Measurements from ENCODE around the gene CCDC33. TPM values are rescaled to one million over a fixed set of nuclear protein-coding genes. Genes with fewer than 3 reads are reported as not detected.
A peak's percentile ranks its signal among the peaks of the same experiment; 100 is the strongest.

CCDC33 gene
- total and polyA plus RNA-seq, 2 donors, result 0.25 to 0.42 TPM

DNA sequence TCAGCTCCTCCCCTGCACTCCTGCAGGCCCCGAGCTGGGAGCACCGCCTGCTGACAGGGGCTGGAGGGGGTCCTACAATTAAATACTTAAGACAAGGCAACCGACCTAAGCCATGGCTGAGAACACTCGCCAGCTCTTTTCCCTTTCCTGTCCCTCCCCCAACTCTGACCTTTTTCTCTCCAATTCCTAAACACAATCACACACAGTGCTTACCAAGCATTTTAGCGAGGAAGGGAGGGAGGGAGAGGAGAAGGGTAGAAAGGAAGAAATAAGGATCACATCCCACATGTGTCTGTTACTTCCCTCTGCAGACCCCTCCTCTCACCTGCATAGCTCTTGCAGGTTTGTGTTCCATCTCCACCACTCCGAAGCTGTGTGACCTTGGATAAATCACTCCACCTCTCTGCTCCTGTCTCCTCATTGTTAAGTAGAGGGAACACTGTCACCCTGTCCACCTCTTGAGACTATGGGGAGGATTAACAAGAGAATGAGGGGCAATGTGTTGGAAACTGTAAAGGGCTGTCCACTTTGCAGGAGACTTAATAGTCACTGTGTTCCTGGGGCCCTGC lies 67.7 kb downstream of the CCDC33 start:
- no peaks in the 10 kb centered on the region for H3K36me3 ChIP-seq (ENCODE audit: insufficient read depth)
- no peak for DNase-seq (ENCODE audit: extremely low spot score)
- WGBS, result 44% methylated on average over 6 of the region's 6 CpGs
- no peak overlapping the region for H3K27ac ChIP-seq (ENCODE audit: low read depth)
- H3K4me3 ChIP-seq (ENCODE audit: low read depth, low read length), result no peak overlapping the region
- no peaks in the 10 kb centered on the region for H3K4me1 ChIP-seq (ENCODE audit: insufficient read depth)

DNA sequence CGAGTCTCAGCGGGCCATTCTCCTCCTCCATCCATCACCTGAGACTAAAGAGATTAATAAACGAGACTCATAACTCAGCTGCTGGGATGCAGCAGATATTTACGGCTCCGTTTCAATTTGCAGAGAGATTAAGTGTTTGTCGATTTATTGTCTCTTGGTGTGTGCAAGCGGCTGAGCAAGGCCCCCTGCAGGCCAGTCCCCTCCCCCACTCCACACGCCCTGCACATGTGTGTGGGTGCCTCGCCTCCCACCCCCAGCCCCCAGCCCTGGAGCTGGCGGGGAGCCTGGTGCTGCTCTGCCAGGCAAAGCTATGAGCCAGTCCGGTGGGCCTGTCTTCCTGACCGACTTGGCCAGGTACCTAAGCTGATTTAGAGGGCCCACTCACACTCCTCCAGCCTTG lies 68.3 kb downstream of the CCDC33 start:
- Histone ChIP-seq H3K36me3 (ENCODE audit: insufficient read depth) (no peaks in the 10 kb centered on the region), H3K4me3 (ENCODE audit: low read depth, low read length) (no peak overlapping the region), H3K27ac (ENCODE audit: low read depth) (no peak overlapping the region), H3K4me1 (ENCODE audit: insufficient read depth) (no peaks in the 10 kb centered on the region)
- 50% methylated on average over 12 of the region's 12 CpGs for WGBS
- no peak for DNase-seq (ENCODE audit: extremely low spot score)

DNA sequence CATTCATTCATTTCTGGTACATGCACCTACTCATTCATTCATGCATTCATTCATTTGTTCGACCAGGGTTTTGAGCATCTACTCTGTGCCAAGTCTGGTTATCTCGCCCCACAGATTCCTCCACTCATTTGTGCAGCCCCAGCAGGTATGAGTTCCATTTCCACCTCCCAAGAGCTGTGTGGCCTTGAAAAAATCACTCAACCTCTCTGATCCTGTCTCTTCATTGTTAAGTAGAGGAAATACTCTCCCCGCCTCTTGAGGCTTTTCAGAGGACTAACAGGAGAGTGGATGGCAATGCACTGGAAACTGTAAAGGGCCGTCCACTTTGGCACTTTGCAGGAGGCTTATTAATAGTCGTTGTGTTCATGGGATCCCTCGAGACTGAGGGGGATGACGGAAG lies 69.6 kb downstream of the CCDC33 start:
- Histone ChIP-seq H3K4me1 (ENCODE audit: insufficient read depth) (no peaks in the 10 kb centered on the region), H3K36me3 (ENCODE audit: insufficient read depth) (no peaks in the 10 kb centered on the region), H3K4me3 (ENCODE audit: low read depth, low read length) (no peak overlapping the region), H3K27ac (ENCODE audit: low read depth) (no peak overlapping the region)
- DNase-seq (ENCODE audit: extremely low spot score), result no peak
- 81% methylated on average over 7 of the region's 7 CpGs for WGBS

DNA sequence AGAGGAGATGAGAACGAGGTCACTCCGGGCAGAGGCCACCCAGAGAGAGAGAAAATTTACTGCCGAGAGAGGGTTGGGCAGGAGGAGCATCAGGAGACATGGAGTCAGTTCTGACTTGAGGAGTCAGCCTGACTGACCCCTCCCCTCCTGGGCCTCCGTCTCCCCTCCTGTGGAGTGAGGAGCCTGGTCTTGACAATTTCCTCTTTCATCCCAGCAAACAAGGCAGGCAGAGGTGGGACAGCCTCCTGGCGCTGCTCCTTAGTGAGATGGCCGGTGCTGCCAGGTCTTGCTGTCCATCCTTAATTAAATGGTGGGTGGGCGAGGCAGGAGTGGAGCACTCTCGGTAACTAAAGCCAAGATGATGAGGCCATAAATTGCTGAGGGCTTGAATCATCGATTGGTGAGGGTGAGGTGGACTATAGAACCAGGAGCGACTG lies 70.7 kb downstream of the CCDC33 start:
- Histone ChIP-seq H3K27ac (ENCODE audit: low read depth) (no peak overlapping the region), H3K36me3 (ENCODE audit: insufficient read depth) (no peaks in the 10 kb centered on the region), H3K4me1 (ENCODE audit: insufficient read depth) (no peaks in the 10 kb centered on the region), H3K4me3 (ENCODE audit: low read depth, low read length) (no peak overlapping the region)
- no peak for DNase-seq (ENCODE audit: extremely low spot score)
- WGBS, result 43% methylated on average over 10 of the region's 10 CpGs

DNA sequence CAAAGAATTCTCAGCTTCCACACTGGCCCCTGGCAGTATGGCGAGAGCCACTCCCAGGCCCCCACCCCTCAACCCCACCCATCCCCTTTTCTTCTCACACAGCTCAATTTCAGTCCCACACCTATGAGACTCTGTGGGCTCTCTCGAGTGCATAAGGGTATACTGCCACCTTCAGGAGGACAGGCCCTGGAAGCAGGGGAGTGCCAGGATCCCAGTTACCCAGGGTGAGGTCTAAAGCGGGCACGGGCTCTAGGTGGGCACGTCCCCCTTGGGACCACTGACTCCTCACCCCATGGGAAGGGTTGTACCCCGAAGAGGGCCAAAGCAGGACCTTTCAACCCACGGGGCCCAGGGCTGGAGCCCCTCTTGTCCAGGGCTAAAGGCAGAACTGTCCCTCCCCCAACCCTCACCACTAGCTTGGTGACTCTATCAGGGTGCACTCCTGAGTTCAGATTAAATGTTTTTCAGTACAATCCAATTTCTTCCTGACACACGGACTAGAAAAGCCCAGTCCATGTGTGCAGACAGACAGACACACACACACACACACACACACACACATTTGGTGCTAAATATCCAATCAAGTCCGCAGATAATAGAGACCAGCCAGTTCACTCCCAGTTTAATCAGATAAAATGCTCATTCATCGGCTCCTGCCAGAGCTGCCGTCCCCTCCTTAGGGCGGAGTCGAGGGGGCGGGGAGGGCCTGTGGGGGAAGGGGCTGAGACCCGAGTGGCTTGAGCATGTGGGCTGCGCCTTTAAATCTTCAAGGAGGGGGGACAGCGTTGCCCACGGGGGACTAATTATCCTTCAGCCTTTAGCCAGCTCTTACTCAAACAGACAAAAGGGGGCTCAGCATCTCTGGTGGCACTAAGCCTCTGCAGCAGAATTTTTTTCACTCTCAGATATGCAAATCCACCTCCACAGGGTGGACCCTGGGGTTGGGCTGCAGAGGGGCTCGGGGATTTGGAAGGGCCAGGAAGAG lies 72.0 kb downstream of the CCDC33 start:
- no peak overlapping the region for H3K27ac ChIP-seq (ENCODE audit: low read depth)
- DNase-seq (ENCODE audit: extremely low spot score), result no peak
- no peak overlapping the region for H3K4me3 ChIP-seq (ENCODE audit: low read depth, low read length)
- no peaks in the 10 kb centered on the region for H3K36me3 ChIP-seq (ENCODE audit: insufficient read depth)
- no peaks in the 10 kb centered on the region for H3K4me1 ChIP-seq (ENCODE audit: insufficient read depth)
- WGBS, result 11% methylated on average over 19 of the region's 19 CpGs

DNA sequence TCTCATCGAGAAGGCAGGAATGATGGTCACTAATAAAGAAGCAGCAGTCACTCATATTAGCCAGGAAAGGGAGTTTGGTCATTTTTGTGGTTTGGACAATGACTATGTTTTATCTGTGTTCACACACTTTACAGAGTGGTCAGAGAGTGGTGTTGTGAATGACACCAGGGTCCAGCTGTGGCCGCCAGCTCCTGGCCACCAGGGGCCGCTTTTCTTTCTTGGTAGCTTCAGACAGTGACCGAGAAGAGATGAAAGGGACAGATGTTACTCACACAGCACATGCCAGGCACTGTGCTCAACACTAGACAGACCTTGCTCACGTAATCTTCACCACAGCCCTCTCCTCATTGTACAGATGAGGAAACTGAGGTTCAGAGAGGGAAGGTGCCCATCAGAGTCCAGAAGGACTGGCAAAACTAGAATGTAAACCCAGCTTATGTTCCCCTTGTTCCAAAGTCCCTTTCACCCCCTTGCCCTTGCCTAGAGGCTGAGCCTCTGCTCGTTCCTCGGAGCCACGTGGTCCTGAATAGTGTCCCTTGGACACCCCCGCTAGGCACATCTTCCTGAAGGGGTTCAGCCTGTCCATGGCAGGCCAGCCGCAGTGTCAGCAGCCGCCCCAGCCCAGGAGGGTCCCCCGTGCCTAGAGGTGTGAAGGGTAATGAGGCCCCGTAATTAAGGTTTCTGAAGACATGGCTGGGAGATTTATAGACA lies 75.8 kb downstream of the CCDC33 start:
- no peak overlapping the region for H3K4me3 ChIP-seq (ENCODE audit: low read depth, low read length)
- WGBS, result 64% methylated on average over 13 of the region's 13 CpGs
- H3K4me1 ChIP-seq (ENCODE audit: insufficient read depth), result no peaks in the 10 kb centered on the region
- no peak overlapping the region for H3K27ac ChIP-seq (ENCODE audit: low read depth)
- DNase-seq (ENCODE audit: extremely low spot score), result no peak
- no peaks in the 10 kb centered on the region for H3K36me3 ChIP-seq (ENCODE audit: insufficient read depth)

DNA sequence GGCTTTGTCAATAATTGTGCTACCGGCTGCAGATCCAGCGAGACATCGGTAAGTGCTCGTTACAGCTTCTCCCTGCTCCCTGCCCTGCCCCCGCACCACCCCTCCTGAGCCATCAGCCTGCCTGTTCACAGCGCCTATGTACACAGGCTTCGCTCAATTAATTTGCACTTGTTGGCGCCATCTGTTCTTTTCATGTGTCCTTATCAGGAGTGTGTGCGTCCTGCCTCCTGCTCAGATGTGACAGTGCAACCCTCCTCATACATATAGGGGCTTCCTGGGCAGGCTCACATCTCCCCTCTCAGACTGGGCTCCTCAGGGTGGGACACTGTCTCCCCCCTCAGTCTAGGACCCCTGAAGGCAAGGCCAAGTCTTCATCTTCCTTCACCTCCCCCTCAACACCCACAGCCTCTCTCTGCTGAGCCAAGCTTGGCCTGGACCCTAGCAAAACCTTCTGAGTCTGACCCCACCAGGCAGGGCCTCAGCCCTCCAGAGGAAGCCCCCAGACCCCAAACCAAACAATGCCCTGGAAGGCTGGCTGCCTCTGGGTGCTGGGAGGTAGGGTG lies 76.4 kb downstream of the CCDC33 start:
- H3K4me3 ChIP-seq (ENCODE audit: low read depth, low read length), result no peak overlapping the region

DNA sequence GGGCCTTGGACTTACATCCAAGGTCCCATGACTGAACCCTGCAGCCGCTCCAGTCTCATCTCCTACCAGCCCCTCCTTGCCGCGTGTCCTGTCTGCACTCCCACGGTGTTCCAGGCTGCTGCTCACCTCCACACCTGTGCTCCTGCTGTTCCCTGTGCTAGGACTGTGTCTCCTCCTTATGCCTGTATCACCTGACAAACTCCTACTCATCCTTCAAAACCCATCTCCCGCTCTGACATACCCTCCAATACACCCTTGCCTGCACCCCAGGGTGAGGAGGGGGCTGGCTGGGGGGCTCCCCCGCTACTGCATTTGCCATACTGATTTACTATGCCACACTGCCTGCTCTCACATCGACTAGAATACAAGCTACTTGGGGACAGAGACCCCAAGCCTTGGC lies 77.8 kb downstream of the CCDC33 start:
- WGBS, result 91% methylated on average over 7 of the region's 7 CpGs
- no peak overlapping the region for H3K27ac ChIP-seq (ENCODE audit: low read depth)
- DNase-seq (ENCODE audit: extremely low spot score), result no peak
- no peak overlapping the region for H3K4me3 ChIP-seq (ENCODE audit: low read depth, low read length)
- H3K36me3 ChIP-seq (ENCODE audit: insufficient read depth), result no peaks in the 10 kb centered on the region
- no peaks in the 10 kb centered on the region for H3K4me1 ChIP-seq (ENCODE audit: insufficient read depth)

More for the DNA sequence above, 76.4 kb downstream of the CCDC33 start:
- 78% methylated on average over 9 of the region's 9 CpGs for WGBS
- DNase-seq (ENCODE audit: extremely low spot score), result no peak
- no peaks in the 10 kb centered on the region for H3K4me1 ChIP-seq (ENCODE audit: insufficient read depth)
- no peaks in the 10 kb centered on the region for H3K36me3 ChIP-seq (ENCODE audit: insufficient read depth)
- no peak overlapping the region for H3K27ac ChIP-seq (ENCODE audit: low read depth)

DNA sequence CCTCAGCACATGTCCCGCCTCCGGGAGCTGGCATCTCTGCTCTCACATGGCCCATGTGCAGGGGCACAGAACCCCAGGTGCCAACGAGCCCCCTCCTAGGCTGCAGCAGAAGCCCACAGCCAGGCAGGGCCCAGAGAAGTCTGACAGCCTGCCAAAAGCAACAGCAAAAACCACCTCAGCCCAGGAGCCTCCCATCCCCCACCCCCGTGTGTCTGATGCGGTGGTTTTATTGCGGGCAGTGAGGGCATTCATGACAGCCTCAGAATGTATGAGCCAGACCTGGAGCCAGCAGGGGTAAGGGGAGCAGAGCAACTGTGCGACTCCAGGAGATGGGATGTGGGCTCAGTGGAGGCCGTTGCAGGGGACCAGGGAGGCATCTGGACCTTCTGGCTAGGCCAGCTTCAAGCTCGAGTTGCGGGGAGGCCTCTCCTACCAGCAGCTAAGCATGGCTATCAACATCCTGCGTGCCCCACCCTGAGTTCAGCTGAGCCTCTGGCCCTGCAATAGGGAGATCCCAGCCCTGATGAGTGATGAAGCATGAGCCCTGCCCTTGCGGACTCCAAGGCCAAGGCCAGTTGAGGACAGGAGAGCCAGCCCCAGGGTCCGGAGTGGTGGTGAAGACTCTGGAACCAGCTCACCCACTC lies 78.8 kb downstream of the CCDC33 start:
- no peaks in the 10 kb centered on the region for H3K4me1 ChIP-seq (ENCODE audit: insufficient read depth)

DNA sequence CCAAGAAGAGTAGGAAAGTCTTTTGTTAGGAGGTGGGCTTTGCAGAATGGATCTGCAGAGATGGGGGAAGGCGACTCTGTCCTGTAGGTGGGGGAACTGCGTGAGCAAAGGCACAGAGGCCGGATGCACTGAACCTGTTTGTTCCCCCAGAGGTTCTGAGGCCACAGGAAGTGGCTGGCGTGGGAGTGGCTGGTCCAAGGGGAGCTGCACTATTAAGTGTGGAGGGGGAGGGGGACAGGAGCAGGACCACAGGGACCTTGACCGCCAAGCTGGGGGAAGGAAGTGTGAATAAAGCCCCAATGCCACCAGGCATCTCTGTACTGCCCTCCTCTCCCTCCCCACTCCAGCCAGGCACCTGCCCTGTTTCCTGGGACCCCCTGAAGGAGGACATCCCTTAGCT lies 79.5 kb downstream of the CCDC33 start:
- Histone ChIP-seq H3K4me1 (ENCODE audit: insufficient read depth) (no peaks in the 10 kb centered on the region), H3K4me3 (ENCODE audit: low read depth, low read length) (no peak overlapping the region), H3K36me3 (ENCODE audit: insufficient read depth) (no peaks in the 10 kb centered on the region), H3K27ac (ENCODE audit: low read depth) (no peak overlapping the region)
- WGBS, result 70% methylated on average over 5 of the region's 5 CpGs
- DNase-seq (ENCODE audit: extremely low spot score), result no peak

More for the DNA sequence above, 78.8 kb downstream of the CCDC33 start:
- DNase-seq (ENCODE audit: extremely low spot score), result no peak
- no peak overlapping the region for H3K4me3 ChIP-seq (ENCODE audit: low read depth, low read length)
- H3K36me3 ChIP-seq (ENCODE audit: insufficient read depth), result no peaks in the 10 kb centered on the region
- 71% methylated on average over 13 of the region's 13 CpGs for WGBS
- H3K27ac ChIP-seq (ENCODE audit: low read depth), result no peak overlapping the region

DNA sequence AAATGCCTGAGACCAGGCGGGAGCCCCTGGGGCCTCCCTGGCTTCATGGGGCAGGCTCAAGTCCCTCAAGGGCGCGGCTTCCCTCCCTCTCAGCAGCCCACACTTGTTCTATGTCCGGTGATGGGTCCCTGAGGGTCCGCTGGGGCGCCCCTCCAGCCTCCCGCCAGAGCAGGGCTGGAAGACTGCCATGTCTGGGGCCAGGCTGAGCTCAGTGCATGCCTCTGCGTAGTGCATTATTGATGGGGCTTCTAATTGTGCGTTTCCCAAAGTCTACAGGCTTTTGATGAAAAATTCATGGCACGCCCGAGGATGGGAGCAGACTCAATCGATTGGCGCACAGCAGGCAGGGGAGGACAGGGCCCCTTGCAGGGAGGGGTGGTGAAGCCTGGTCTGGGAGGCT lies 80.0 kb downstream of the CCDC33 start:
- no peak for DNase-seq (ENCODE audit: extremely low spot score)
- H3K27ac ChIP-seq (ENCODE audit: low read depth), result no peak overlapping the region
- no peaks in the 10 kb centered on the region for H3K36me3 ChIP-seq (ENCODE audit: insufficient read depth)
- H3K4me1 ChIP-seq (ENCODE audit: insufficient read depth), result no peaks in the 10 kb centered on the region
- WGBS, result 55% methylated on average over 13 of the region's 13 CpGs
- no peak overlapping the region for H3K4me3 ChIP-seq (ENCODE audit: low read depth, low read length)

DNA sequence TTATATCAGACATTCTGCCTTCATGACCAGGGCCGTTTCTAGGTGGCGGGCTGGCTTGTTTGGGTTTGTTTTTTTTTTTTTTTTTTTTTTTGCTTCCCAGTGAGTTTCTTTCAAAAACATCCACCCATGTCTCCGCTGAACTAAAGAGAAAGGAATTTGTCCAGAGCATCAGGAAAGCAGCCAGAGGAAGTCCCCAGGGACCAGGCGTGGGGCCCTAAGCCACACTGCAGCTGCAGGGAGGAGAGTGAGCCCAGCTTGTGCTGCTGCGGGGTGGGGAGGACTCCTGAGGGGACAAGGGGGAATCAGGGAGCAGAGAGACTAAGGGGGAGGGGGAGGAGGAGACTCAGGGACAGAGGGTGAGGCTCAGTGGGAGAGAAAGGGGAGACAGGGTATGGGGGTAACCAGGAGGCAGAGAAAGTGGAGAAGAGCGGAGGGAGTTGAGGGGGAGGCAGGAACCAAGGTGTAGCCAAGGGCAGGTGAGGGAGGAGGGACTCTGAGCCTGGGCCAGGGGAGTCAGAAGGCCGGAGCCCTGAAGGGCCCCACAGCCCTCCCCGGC lies 81.8 kb downstream of the CCDC33 start:
- DNase-seq (ENCODE audit: extremely low spot score), result peak; percentile 61
- 38% methylated on average over 8 of the region's 8 CpGs for WGBS
- Histone ChIP-seq H3K4me3 (ENCODE audit: low read depth, low read length) (no peak overlapping the region), H3K4me1 (ENCODE audit: insufficient read depth) (no peaks in the 10 kb centered on the region), H3K36me3 (ENCODE audit: insufficient read depth) (no peaks in the 10 kb centered on the region), H3K27ac (ENCODE audit: low read depth) (peak overlapping the region; percentile 39)

All from urinary bladder (tissue), 4 donors.